GM12878 (cell line): Measurements from ENCODE around the gene IL36A. TPM values are rescaled to one million over a fixed set of nuclear protein-coding genes. Genes with fewer than 3 reads are reported as not detected.

Experiments used
- CUX1 ChIP-seq: IDR thresholded peaks from 2 replicates; pipeline ENCODE4 v1.6.1; 2012; ENCODE audit warnings: improper control_type of control experiment, low read depth, low read length; ENCODE audit not compliant: insufficient replicate concordance
- KAT2A ChIP-seq: conservative IDR thresholded peaks from 2 replicates; pipeline ENCODE4 v1.6.1; 2011; ENCODE audit warnings: low read depth, low read length; ENCODE audit not compliant: control insufficient read depth
- SIN3A ChIP-seq: IDR thresholded peaks from 2 replicates; pipeline ENCODE4 v1.6.1; 2012; ENCODE audit warnings: low read depth, low read length, improper control_type of control experiment
- TCF12 ChIP-seq: IDR thresholded peaks from 2 replicates; pipeline ENCODE4 v1.6.1; 2011; ENCODE audit warnings: low read depth, mild to moderate bottlenecking, low read length
- polyA plus RNA-seq, 11 experiments: library from polyadenylated mRNA; depleted of rRNA in 4 of 11; unstranded in 6 of 11; stranded (reverse) in 5 of 11; fragments of >200 nt; fragmentation: Nextera tagmentation in 4 of 11; fragmentation: Illumina TruSeq in 1 of 11; extraction: Ambion mirVana in 4 of 11; extraction: Trizol in 1 of 11; gene quantifications; 1 replicate in 1 of 11; 2 replicates in 10 of 11; pipeline versions ENCODE4 v1.2.1 to v1.2.3, GENCODE V29; 2011 to 2016; ENCODE audit warnings: inconsistent platforms in 2 of 11, missing spikeins in 2 of 11, low read depth in 1 of 11
- total RNA-seq, 4 experiments: library from RNA; depleted of rRNA in 3 of 4; stranded (reverse); fragments of >200 nt in 3 of 4; fragmentation: Illumina TruSeq in 1 of 4; extraction: Trizol in 1 of 4; gene quantifications; 2 replicates each; pipeline versions ENCODE4 v1.2.1 to v1.2.3, GENCODE V29; 2013 to 2021
- TF ChIP-seq, protein P1 (sequence below): fragments of 150-350 bp; IDR thresholded peaks from 2 replicates; pipeline ENCODE4 v1.6.1; 2016; ENCODE audit warnings: low read depth, low read length
- TF ChIP-seq, protein P2 (sequence below): fragments of 450-650 bp; IDR thresholded peaks from 2 replicates; pipeline ENCODE4 v1.6.1; 2016; ENCODE audit warnings: mild to moderate bottlenecking

Gene IL36A
- total and polyA plus RNA-seq, 10 of the 15 experiments (the other 5 are each of a cell fraction or from before 2014, with no cell fraction given): not detected

DNA sequence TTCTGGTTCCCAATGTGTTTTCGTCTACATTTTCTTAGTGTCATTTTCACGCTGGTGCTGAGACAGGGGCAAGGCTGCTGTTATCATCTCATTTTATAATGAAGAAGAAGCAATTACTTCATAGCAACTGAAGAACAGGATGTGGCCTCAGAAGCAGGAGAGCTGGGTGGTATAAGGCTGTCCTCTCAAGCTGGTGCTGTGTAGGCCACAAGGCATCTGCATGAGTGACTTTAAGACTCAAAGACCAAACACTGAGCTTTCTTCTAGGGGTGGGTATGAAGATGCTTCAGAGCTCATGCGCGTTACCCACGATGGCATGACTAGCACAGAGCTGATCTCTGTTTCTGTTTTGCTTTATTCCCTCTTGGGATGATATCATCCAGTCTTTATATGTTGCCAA, 20.2 kb upstream of the IL36A start (continued):
- TF ChIP-seq, protein P1, sequence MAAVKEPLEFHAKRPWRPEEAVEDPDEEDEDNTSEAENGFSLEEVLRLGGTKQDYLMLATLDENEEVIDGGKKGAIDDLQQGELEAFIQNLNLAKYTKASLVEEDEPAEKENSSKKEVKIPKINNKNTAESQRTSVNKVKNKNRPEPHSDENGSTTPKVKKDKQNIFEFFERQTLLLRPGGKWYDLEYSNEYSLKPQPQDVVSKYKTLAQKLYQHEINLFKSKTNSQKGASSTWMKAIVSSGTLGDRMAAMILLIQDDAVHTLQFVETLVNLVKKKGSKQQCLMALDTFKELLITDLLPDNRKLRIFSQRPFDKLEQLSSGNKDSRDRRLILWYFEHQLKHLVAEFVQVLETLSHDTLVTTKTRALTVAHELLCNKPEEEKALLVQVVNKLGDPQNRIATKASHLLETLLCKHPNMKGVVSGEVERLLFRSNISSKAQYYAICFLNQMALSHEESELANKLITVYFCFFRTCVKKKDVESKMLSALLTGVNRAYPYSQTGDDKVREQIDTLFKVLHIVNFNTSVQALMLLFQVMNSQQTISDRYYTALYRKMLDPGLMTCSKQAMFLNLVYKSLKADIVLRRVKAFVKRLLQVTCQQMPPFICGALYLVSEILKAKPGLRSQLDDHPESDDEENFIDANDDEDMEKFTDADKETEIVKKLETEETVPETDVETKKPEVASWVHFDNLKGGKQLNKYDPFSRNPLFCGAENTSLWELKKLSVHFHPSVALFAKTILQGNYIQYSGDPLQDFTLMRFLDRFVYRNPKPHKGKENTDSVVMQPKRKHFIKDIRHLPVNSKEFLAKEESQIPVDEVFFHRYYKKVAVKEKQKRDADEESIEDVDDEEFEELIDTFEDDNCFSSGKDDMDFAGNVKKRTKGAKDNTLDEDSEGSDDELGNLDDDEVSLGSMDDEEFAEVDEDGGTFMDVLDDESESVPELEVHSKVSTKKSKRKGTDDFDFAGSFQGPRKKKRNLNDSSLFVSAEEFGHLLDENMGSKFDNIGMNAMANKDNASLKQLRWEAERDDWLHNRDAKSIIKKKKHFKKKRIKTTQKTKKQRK: no peak
- TF ChIP-seq CUX1 (no peak), KAT2A (no peak), TCF12 (no peak), SIN3A (no peak)
- TF ChIP-seq, protein P2, sequence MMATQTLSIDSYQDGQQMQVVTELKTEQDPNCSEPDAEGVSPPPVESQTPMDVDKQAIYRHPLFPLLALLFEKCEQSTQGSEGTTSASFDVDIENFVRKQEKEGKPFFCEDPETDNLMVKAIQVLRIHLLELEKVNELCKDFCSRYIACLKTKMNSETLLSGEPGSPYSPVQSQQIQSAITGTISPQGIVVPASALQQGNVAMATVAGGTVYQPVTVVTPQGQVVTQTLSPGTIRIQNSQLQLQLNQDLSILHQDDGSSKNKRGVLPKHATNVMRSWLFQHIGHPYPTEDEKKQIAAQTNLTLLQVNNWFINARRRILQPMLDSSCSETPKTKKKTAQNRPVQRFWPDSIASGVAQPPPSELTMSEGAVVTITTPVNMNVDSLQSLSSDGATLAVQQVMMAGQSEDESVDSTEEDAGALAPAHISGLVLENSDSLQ: no peak
